ENCODE results near the gene MLLT3. TPM values are rescaled to one million over a fixed set of nuclear protein-coding genes. Genes with fewer than 3 reads are reported as not detected.

MLLT3 gene
- total and polyA plus RNA-seq, 2 donors (not counting 1 experiment from before 2014, with no cell fraction given), result 37.3 to 43.8 TPM

DNA sequence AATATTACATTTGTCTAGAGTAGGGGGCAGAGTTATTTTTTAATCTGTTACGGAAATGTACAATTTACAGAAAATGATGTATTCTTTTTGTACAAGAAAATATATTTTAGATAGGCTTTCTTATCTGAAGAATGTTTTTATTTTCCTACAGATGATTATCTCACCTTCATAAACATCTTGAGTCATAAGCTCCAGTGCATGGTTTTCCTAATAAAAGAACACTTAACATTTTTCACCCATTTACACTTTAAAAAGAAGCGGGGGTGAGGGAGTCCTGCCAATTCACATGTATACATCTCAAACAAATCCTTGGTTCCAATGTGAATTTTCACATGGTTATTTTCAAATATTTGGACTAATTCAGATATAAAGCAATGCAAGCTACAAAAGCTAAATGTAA lies 85.0 kb downstream of the MLLT3 start:
- H4K20me1 ChIP-seq (ENCODE audit: control insufficient read depth, extremely low read depth, insufficient read depth, low read length), result peaks cover 2% of the 10 kb centered on the region
- H3K36me3 ChIP-seq (ENCODE audit: control insufficient read depth, insufficient read depth, low read length), result no peaks in the 10 kb centered on the region
- DNase-seq (ENCODE audit: low read depth in 2 of 2), result no peak

DNA sequence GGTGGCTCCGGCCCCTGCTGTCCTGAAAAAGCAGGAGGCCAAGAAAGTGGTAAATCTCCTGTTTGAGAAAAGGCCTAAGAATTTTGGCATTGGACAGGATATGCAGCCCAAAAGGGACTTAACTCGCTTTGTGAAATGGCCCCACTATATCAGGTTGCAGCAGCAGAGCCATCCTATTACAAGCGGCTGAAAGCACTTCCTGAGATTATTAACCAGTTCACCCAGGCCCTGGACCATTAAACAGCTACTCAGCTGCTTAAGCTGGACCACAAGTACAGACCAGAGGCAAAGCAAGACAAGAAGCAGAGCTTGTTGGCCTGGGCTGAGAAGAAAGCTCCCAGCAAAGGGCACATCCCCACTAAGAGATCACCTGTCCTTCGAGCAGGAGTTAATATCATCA lies 89.7 kb downstream of the MLLT3 start:
- Histone ChIP-seq H3K27me3 (ENCODE audit: control insufficient read depth, insufficient read depth, low read length) (no peaks in the 10 kb centered on the region), H3K9me3 (ENCODE audit: control insufficient read depth, insufficient read depth, low read depth, low read length) (no peaks in the 10 kb centered on the region), H3K27ac (ENCODE audit: insufficient read depth, low read length) (no peak overlapping the region), H3K79me2 (ENCODE audit: control insufficient read depth, insufficient read depth, low read length) (no peaks in the 10 kb centered on the region), H3K9ac (ENCODE audit: insufficient read depth, low read length) (no peak overlapping the region), H3K4me3 (replicated peaks in 1 of 4; ENCODE audit: control extremely low read depth in 1 of 4, insufficient read depth in 1 of 4, low read depth in 3 of 4, low read length in 4 of 4) (no peak overlapping the region), H4K20me1 (ENCODE audit: control insufficient read depth, extremely low read depth, insufficient read depth, low read length) (no peaks in the 10 kb centered on the region), H3K4me1 (ENCODE audit: control insufficient read depth, extremely low read depth, insufficient read depth, low read length) (no peaks in the 10 kb centered on the region), H3K4me2 (ENCODE audit: extremely low read depth, insufficient read depth, low read length) (no peak overlapping the region), H2AFZ (ENCODE audit: low read length) (no peak overlapping the region), H3K36me3 (ENCODE audit: control insufficient read depth, insufficient read depth, low read length) (no peaks in the 10 kb centered on the region)
- DNase-seq (ENCODE audit: low read depth in 2 of 2), result no peak
- TF ChIP-seq EZH2 (IDR thresholded peaks at IDR 0.05; ENCODE audit: low read length, missing control alignments), result no peak
- TF ChIP-seq, protein P1, sequence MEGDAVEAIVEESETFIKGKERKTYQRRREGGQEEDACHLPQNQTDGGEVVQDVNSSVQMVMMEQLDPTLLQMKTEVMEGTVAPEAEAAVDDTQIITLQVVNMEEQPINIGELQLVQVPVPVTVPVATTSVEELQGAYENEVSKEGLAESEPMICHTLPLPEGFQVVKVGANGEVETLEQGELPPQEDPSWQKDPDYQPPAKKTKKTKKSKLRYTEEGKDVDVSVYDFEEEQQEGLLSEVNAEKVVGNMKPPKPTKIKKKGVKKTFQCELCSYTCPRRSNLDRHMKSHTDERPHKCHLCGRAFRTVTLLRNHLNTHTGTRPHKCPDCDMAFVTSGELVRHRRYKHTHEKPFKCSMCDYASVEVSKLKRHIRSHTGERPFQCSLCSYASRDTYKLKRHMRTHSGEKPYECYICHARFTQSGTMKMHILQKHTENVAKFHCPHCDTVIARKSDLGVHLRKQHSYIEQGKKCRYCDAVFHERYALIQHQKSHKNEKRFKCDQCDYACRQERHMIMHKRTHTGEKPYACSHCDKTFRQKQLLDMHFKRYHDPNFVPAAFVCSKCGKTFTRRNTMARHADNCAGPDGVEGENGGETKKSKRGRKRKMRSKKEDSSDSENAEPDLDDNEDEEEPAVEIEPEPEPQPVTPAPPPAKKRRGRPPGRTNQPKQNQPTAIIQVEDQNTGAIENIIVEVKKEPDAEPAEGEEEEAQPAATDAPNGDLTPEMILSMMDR (conservative IDR thresholded peaks at IDR 0.05 in 1 of 2, IDR thresholded peaks at IDR 0.05 in 1 of 2; ENCODE audit: low read depth in 1 of 2, low read length in 2 of 2), result no peak

More for the DNA sequence above, 85.0 kb downstream of the MLLT3 start:
- Histone ChIP-seq H2AFZ (ENCODE audit: low read length) (no peak overlapping the region), H3K79me2 (ENCODE audit: control insufficient read depth, insufficient read depth, low read length) (no peaks in the 10 kb centered on the region), H3K4me1 (ENCODE audit: control insufficient read depth, extremely low read depth, insufficient read depth, low read length) (peaks cover 2% of the 10 kb centered on the region), H3K9me3 (ENCODE audit: control insufficient read depth, insufficient read depth, low read depth, low read length) (no peaks in the 10 kb centered on the region), H3K4me3 (replicated peaks in 1 of 4; ENCODE audit: control extremely low read depth in 1 of 4, insufficient read depth in 1 of 4, low read depth in 3 of 4, low read length in 4 of 4) (no peak overlapping the region), H3K27me3 (ENCODE audit: control insufficient read depth, insufficient read depth, low read length) (no peaks in the 10 kb centered on the region), H3K9ac (ENCODE audit: insufficient read depth, low read length) (no peak overlapping the region), H3K4me2 (ENCODE audit: extremely low read depth, insufficient read depth, low read length) (no peak overlapping the region), H3K27ac (ENCODE audit: insufficient read depth, low read length) (no peak overlapping the region)
- no peak for TF ChIP-seq EZH2 (IDR thresholded peaks at IDR 0.05; ENCODE audit: low read length, missing control alignments)
- TF ChIP-seq, protein P1 (conservative IDR thresholded peaks at IDR 0.05 in 1 of 2, IDR thresholded peaks at IDR 0.05 in 1 of 2; ENCODE audit: low read depth in 1 of 2, low read length in 2 of 2), result no peak

DNA sequence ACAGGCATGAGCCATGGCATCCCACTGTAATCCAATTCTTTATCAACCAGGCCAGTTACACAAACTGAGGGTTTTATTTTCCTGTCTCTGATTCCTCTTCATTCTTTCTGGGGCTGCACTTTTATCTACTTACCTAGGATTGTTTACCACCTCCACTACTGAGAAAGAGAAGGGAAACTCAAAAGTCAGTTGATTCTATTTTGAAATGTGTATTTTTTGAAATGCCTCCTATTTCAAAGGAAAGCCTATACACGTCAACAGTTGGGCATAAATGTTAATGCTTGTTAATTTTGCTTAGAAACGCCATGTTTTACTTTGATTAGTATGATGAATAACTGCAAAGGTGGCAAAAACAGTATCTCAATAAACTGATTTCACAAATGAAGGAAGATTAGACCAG lies 92.5 kb downstream of the MLLT3 start:
- Histone ChIP-seq H3K9ac (ENCODE audit: insufficient read depth, low read length) (no peak overlapping the region), H3K4me1 (ENCODE audit: control insufficient read depth, extremely low read depth, insufficient read depth, low read length) (no peaks in the 10 kb centered on the region), H3K9me3 (ENCODE audit: control insufficient read depth, insufficient read depth, low read depth, low read length) (no peaks in the 10 kb centered on the region), H3K36me3 (ENCODE audit: control insufficient read depth, insufficient read depth, low read length) (no peaks in the 10 kb centered on the region), H2AFZ (ENCODE audit: low read length) (no peak overlapping the region), H3K4me3 (replicated peaks in 1 of 4; ENCODE audit: control extremely low read depth in 1 of 4, insufficient read depth in 1 of 4, low read depth in 3 of 4, low read length in 4 of 4) (no peak overlapping the region), H3K4me2 (ENCODE audit: extremely low read depth, insufficient read depth, low read length) (no peak overlapping the region), H3K79me2 (ENCODE audit: control insufficient read depth, insufficient read depth, low read length) (no peaks in the 10 kb centered on the region), H3K27ac (ENCODE audit: insufficient read depth, low read length) (no peak overlapping the region), H4K20me1 (ENCODE audit: control insufficient read depth, extremely low read depth, insufficient read depth, low read length) (no peaks in the 10 kb centered on the region), H3K27me3 (ENCODE audit: control insufficient read depth, insufficient read depth, low read length) (no peaks in the 10 kb centered on the region)
- TF ChIP-seq EZH2 (IDR thresholded peaks at IDR 0.05; ENCODE audit: low read length, missing control alignments), result no peak
- TF ChIP-seq, protein P1 (conservative IDR thresholded peaks at IDR 0.05 in 1 of 2, IDR thresholded peaks at IDR 0.05 in 1 of 2; ENCODE audit: low read depth in 1 of 2, low read length in 2 of 2), result no peak
- DNase-seq (ENCODE audit: low read depth in 2 of 2), result no peak
